Measurements from ENCODE around the gene HDAC4. TPM values are rescaled to one million over a fixed set of nuclear protein-coding genes. Genes with fewer than 3 reads are reported as not detected.

The HDAC4 gene
- total and polyA plus RNA-seq, 2 of the 8 experiments (the other 6 are each of a cell fraction or from before 2014, with no cell fraction given): 15.4 to 31.5 TPM

DNA sequence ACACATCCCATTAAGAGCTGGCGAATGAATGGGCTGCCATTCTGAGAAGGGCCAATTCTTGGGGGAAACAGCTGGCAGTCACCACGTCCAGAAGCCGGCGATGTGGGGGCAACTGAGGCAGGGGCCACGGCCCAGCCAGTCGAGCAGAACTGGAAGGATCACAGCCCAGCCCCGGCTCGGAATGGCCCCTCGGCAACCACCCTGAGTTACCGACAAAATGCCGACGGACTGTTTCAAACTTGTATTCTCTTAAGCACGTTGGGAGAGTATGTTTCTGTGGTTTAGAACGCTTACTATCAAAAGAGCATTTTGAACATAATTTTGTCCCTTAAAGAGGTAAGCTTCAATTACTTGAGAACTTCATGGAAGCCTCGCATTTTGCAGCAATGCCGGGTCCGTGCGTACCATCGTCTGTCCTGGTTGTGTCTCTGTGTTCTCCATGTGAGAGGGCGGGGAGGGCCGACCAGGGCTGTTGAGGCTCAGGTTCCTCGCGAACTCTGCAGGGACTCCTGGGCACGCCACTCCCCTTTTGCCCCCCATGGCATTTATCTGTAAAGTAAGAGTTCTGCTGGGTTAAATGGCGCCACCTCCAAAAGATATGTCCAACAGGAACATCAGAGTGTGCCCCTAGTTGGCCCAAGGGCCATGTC is 397.1 kb downstream of the HDAC4 start:
- Histone ChIP-seq H2AFZ (ENCODE audit: low read length) (no peak overlapping the region), H4K8ac (ENCODE audit: extremely low read depth, insufficient read depth, low read length) (no peak overlapping the region), H2BK12ac (ENCODE audit: low read depth, low read length) (no peak overlapping the region), H3K56ac (replicated peaks; ENCODE audit: insufficient read length, low read depth, low read length) (no peak overlapping the region), H2AK5ac (ENCODE audit: low read depth, low read length) (no peak overlapping the region), H3K23me2 (ENCODE audit: low read depth, low read length) (no peaks in the 10 kb centered on the region), H3K4me1 (replicated peaks in 1 of 4; ENCODE audit: control insufficient read depth in 3 of 4, insufficient read depth in 4 of 4, low read length in 3 of 4) (no peaks in the 10 kb centered on the region), H2BK120ac (replicated peaks; ENCODE audit: low read depth, low read length) (no peak overlapping the region), H4K20me1 (replicated peaks in 1 of 2; ENCODE audit: control insufficient read depth in 1 of 2, insufficient read depth in 2 of 2, low read length in 2 of 2) (no peaks in the 10 kb centered on the region), H3K79me1 (ENCODE audit: low read depth, low read length) (no peaks in the 10 kb centered on the region), H3K4me3 (ENCODE audit: extremely low read depth in 1 of 4, insufficient read depth in 2 of 4, low read depth in 3 of 4, low read length in 4 of 4) (no peak overlapping the region), H2BK15ac (ENCODE audit: low read length) (no peak overlapping the region), H3K14ac (ENCODE audit: insufficient read length) (no peak overlapping the region), H3K79me2 (ENCODE audit: control insufficient read depth in 1 of 2, insufficient read depth in 2 of 2, low read length in 2 of 2) (no peaks in the 10 kb centered on the region), H2BK5ac (ENCODE audit: low read depth, low read length) (no peak overlapping the region), H3K9ac (replicated peaks in 1 of 4; ENCODE audit: extremely low read depth in 1 of 4, low read depth in 3 of 4, low read length in 3 of 4) (no peak overlapping the region), H3K4ac (replicated peaks; ENCODE audit: insufficient read length, low read depth, low read length) (no peak overlapping the region), H2BK20ac (ENCODE audit: low read length) (no peak overlapping the region), H4K5ac (ENCODE audit: insufficient read length, low read depth, low read length) (no peak overlapping the region), H3K27me3 (replicated peaks in 1 of 4; ENCODE audit: control insufficient read depth in 3 of 4, extremely low read depth in 1 of 4, insufficient read depth in 3 of 4, low read length in 3 of 4) (no peaks in the 10 kb centered on the region; a peak in 1 of 7 replicates), H4K91ac (replicated peaks; ENCODE audit: insufficient read length, low read length) (no peak overlapping the region), H3K36me3 (ENCODE audit: control insufficient read depth in 2 of 4, insufficient read depth in 4 of 4, low read length in 3 of 4) (no peaks in the 10 kb centered on the region), H3K9me3 (ENCODE audit: insufficient read depth in 2 of 2, low read depth in 1 of 2, low read length in 1 of 2) (no peaks in the 10 kb centered on the region), H3K23ac (ENCODE audit: insufficient read length) (no peak overlapping the region), H3K18ac (ENCODE audit: extremely low read depth, low read length) (no peak overlapping the region), H3K4me2 (ENCODE audit: insufficient read depth in 1 of 2, low read depth in 2 of 2, low read length in 2 of 2) (no peak overlapping the region), H3K27ac (ENCODE audit: low read depth, low read length) (no peak overlapping the region)
- 92% methylated on average over 25 of the region's 25 CpGs; no CpG with 5 or more reads in 1 of the 2 experiments for WGBS, 2 experiments (ENCODE audit: extremely low coverage in 1 of 2, insufficient coverage in 1 of 2, insufficient read length in 1 of 2, insufficient replicate concordance in 2 of 2, low coverage in 1 of 2, low lambda C conversion rate in 2 of 2, missing lambda C conversion rate in 1 of 2)
- FAIRE-seq: no peak
- ChIA-PET POLR2A (ENCODE audit: partially characterized antibody) (no interaction called here), CTCF (ENCODE audit: partially characterized antibody) (no interaction called here)
- DNase-seq (ENCODE audit: low read depth in 1 of 2, low spot score in 2 of 2): no peak
- TF ChIP-seq SRF (IDR thresholded peaks at IDR 0.05; ENCODE audit: low read depth, low read length) (no peak), SAP30 (IDR thresholded peaks at IDR 0.05; ENCODE audit: insufficient read depth, insufficient replicate concordance, low read length) (no peak), POLR2AphosphoS5 (IDR thresholded peaks at IDR 0.05; ENCODE audit: low read depth, low read length) (no peak), KDM4A (IDR thresholded peaks at IDR 0.05; ENCODE audit: low read depth, low read length, severe bottlenecking) (no peak), GABPA (IDR thresholded peaks at IDR 0.05; ENCODE audit: borderline replicate concordance, insufficient read depth, low read length) (no peak), RBBP5 (IDR thresholded peaks at IDR 0.05; ENCODE audit: borderline replicate concordance, low read depth, low read length) (no peak), JUND (IDR thresholded peaks at IDR 0.05; ENCODE audit: low read length) (no peak), TCF12 (IDR thresholded peaks at IDR 0.05; ENCODE audit: low read depth, low read length) (no peak)

Data from H1 (cell line).